HL-60 (cell line): ENCODE results near the gene VTI1A.

Experiments
- CTCF ChIP-seq: IDR thresholded peaks from one replicate; pipeline ENCODE4 v1.5.1; 2011; ENCODE audit warnings: low read length, control low read depth, inconsistent platforms; ENCODE audit not compliant: insufficient read depth
- POLR2AphosphoS5 ChIP-seq: IDR thresholded peaks from 2 replicates; pipeline ENCODE4 v1.6.1; 2012; ENCODE audit warnings: low read depth
- SPI1 ChIP-seq: IDR thresholded peaks from 2 replicates; pipeline ENCODE4 v1.6.1; 2012; ENCODE audit warnings: low read depth, mild to moderate bottlenecking, borderline replicate concordance
- TF ChIP-seq, protein P1 (sequence below): IDR thresholded peaks from 2 replicates; pipeline ENCODE4 v1.6.1; 2012; ENCODE audit warnings: low read depth; ENCODE audit not compliant: insufficient replicate concordance

DNA sequence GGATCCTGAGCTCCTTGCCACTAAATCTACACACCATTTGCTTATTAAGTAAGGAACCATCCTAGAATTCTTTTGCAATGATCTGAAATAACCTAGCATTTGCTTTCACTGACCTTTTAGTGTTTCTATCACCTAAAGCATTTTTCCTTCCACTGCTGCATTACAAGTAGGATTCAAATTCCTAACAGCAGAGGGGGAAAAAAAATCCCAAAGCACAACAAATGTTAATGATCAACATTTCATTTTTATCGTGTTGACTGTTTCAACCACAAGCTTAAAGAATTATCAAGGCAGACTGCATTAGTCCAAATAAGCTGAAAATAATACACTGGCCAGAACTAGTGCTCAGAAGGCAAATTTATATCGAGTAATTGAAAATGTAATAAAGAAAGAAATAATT is 328.4 kb downstream of the VTI1A start:
- no peak for TF ChIP-seq CTCF
- TF ChIP-seq POLR2AphosphoS5 = no peak
- TF ChIP-seq, protein P1, sequence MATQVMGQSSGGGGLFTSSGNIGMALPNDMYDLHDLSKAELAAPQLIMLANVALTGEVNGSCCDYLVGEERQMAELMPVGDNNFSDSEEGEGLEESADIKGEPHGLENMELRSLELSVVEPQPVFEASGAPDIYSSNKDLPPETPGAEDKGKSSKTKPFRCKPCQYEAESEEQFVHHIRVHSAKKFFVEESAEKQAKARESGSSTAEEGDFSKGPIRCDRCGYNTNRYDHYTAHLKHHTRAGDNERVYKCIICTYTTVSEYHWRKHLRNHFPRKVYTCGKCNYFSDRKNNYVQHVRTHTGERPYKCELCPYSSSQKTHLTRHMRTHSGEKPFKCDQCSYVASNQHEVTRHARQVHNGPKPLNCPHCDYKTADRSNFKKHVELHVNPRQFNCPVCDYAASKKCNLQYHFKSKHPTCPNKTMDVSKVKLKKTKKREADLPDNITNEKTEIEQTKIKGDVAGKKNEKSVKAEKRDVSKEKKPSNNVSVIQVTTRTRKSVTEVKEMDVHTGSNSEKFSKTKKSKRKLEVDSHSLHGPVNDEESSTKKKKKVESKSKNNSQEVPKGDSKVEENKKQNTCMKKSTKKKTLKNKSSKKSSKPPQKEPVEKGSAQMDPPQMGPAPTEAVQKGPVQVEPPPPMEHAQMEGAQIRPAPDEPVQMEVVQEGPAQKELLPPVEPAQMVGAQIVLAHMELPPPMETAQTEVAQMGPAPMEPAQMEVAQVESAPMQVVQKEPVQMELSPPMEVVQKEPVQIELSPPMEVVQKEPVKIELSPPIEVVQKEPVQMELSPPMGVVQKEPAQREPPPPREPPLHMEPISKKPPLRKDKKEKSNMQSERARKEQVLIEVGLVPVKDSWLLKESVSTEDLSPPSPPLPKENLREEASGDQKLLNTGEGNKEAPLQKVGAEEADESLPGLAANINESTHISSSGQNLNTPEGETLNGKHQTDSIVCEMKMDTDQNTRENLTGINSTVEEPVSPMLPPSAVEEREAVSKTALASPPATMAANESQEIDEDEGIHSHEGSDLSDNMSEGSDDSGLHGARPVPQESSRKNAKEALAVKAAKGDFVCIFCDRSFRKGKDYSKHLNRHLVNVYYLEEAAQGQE = no peak
- no peak for TF ChIP-seq SPI1
